HG03442 (cell line): Measurements from ENCODE around the gene WDR27.
"Not testable (repeated sequence)": the region's sequence is repeated elsewhere in the genome, so short reads cannot be mapped to it uniquely, and the experiment has no call there.

Experiments
- ATAC-seq: cut with Tn5 transposase; IDR thresholded peaks from one replicate; pipeline ENCODE4 v1.9.1; 2021; ENCODE audit warnings: mild to moderate bottlenecking, moderate library complexity; ENCODE audit not compliant: unreplicated experiment

Gene WDR27

GRCh38 chr6:169710009-169710408 lies 8.2 kb upstream of the WDR27 start:
- no peak for ATAC-seq

- peak; percentile 62 for ATAC-seq
Observed at GRCh38 chr6:169709293-169709692, 7.5 kb upstream of the WDR27 start.

DNA sequence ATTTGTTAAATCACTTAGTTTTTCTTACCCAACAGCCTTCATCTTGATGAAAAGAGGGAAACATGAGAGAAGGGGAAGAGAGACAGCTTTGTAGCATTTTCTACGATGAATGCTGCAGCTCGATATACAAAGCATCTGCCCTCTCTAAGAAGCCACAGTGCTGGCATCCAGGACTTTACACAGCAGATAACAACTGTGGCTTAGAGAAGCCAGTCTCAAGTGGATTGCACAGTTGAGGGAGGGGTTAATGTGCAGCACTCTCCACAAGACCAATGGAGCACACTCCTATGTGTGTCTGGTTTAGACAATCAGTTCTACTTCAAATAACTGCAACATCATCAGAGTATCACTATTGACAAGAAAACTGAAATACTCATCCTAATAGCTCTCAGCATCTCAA lies 5.9 kb upstream of the WDR27 start:
- ATAC-seq: no peak

- ATAC-seq: no peak
Observed at GRCh38 chr6:169702840-169703246, 1.0 kb upstream of the WDR27 start.

DNA sequence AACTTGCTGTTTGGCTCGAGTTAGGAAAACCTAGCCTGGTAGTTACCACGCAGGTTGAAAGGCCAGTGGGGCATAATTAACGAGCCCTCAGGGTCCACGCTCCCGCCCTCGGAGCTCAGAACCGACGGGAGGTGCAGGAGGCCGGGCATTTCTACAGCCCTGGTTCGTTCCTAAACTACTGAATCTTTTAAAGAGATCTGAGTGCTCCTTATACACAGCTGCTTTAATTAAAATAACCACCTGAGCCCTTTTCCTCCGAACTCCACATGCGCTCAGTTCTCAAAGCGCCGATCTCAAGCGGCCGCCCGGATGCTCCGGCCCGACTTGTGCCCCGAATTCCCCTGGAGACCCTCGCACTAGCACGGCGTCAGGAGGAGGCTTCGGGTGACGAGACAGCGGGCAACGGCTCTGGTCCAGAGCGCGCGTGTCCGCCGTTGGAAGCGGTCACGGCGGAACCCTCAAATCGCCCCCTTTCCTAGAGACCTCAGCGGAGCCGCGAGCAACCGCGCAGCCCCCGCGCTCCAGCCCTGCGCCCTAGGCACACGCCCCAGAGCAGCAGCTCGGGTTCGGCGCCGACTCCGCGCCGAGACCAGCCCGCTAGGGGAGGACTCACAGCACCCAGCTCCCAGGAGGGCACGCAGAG lies 397 bp downstream of the WDR27 start:
- ATAC-seq: no peak

- ATAC-seq: no peak
Observed at GRCh38 chr6:169700296-169700695, 1.5 kb downstream of the WDR27 start.

GRCh38 chr6:169697115-169697514 lies 4.7 kb downstream of the WDR27 start:
- not testable (repeated sequence) for ATAC-seq

DNA sequence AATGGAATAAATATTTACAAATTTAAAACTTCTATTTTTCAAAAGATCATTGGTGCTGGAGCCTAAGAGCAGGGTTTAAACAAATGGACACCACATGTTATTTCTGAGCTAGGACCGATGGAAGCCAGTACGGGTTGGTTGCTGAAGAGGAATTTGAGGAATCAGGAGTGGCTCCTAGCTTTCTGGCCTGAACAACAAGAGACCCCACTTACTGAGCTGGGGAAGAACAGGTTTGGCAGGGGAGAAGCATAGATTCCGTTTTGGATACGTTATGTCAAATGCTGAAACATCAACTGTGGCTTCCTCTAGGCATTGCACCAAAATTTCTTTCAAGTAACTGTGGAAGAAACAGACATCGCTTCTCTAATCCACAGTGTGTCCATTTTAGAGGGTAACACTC lies 6.7 kb downstream of the WDR27 start:
- no peak for ATAC-seq

- no peak for ATAC-seq
Observed at GRCh38 chr6:169692516-169692915, 9.3 kb downstream of the WDR27 start.

- no peak for ATAC-seq
Observed at GRCh38 chr6:169691260-169691659, 10.6 kb downstream of the WDR27 start.

DNA sequence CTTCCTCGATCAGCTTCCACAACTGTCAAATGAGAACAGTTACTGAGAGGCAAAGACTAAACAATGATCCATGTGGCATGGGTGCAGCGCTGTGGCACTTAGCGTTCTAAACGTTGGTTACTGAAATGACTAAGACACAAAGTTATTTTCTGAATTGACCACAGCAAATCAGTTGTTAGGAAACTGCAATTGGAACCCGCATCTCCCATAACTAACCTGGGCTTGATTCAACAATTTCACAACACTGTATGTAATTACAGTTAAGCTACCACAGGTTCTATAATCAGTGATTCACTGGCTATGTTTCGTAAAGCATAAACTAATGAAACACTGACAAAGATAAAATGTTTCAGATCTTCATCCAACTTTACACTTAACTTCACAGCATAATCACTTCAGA lies 12.5 kb downstream of the WDR27 start:
- no peak for ATAC-seq

DNA sequence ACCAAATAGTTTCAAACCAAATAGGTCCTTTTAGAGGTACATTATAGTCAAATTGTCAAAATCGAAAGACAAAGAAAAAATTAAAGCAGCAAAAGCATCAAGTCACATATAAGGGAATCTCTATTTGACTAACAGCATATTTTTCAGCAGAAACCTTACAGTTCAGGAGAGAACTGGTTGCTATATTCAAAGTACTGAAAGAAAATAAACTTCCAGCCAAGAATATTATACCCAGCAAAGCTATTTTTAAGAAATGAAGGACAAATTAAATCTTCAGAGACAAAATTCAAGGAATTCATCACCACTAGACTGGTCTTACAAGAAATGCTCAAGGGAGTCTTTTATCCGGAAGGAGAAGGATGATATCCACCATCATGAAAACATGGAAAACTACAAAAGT lies 16.0 kb downstream of the WDR27 start:
- ATAC-seq: no peak

DNA sequence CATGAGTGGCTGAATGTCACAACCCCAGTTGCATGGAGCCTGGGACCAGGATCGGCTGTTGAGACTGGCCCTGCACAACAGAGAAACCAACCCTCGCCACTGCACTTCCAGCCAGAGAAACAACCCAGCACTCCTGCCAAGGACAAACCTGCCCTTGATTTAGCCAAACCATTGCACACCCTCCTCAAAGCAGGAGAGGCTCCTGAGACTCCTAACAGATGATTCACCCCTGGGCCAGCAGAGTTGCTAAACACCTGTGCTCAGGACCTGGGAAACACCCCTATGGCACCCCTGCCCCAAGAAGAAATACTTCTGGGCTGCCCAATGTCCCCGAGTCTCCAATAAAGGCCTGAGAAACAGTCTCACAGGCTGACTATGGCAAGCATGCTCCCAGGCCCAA lies 17.8 kb downstream of the WDR27 start:
- ATAC-seq: no peak

- no peak for ATAC-seq
Observed at GRCh38 chr6:169678342-169678741, 23.5 kb downstream of the WDR27 start.

DNA sequence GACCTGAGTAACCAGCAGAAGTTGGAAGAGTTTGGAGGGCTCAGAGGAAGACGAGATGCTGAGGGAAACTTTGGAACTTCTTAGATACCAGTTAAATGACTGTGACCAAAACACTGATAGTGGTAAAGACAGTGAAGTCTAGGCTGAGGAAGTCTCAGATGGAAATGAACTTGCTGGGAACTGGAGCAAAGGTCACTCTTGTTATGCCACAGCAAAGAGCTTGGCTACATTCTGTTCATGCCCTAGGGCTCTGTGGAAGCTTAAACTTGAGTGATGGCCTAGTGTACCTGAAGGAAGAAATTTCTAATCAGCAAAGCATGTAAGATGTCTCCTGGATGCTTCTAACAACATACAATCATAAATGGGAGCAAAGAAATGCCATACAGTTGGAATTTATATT lies 24.7 kb downstream of the WDR27 start:
- no peak for ATAC-seq

GRCh38 chr6:169675011-169675410 lies 26.8 kb downstream of the WDR27 start:
- ATAC-seq: no peak

DNA sequence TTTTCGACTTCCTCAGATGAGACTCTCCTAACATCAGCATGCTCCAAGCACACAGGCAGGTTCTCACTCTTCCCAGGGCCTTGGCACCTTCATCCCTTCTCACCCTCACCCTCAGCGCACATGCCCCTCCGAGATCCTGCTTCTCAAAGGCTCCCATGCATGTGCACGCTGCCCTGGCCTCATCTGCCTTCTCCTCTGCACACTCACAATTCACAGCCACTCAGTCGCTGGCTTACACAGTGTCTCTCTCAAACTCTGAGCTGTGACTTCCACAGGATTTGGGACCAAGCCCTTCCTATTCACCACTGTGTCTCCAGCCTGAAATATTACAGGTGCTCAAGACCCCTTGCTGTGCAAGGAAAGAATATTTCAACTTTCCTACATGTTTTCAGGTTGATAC lies 30.3 kb downstream of the WDR27 start:
- no peak for ATAC-seq

GRCh38 chr6:169669889-169670288 lies 31.9 kb downstream of the WDR27 start:
- no peak for ATAC-seq

DNA sequence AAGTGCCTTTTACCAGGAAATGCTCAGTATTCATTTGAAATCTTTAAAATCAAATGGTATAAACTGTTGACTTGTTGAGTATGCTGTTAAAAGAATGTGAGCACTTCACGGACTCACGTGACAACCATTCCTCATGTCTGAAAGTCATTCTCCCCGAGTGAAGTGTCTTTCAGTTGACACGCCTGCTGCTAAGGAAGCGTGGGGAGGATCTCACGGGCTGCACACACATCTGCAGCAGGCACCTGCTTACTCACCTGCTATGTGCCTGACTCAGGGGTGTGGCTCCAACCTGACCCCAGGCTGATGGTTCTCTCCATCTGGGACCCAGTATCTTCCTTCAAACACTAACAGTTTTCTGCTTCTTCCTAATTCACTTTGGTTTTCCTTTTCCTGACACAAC lies 32.7 kb downstream of the WDR27 start:
- no peak for ATAC-seq

DNA sequence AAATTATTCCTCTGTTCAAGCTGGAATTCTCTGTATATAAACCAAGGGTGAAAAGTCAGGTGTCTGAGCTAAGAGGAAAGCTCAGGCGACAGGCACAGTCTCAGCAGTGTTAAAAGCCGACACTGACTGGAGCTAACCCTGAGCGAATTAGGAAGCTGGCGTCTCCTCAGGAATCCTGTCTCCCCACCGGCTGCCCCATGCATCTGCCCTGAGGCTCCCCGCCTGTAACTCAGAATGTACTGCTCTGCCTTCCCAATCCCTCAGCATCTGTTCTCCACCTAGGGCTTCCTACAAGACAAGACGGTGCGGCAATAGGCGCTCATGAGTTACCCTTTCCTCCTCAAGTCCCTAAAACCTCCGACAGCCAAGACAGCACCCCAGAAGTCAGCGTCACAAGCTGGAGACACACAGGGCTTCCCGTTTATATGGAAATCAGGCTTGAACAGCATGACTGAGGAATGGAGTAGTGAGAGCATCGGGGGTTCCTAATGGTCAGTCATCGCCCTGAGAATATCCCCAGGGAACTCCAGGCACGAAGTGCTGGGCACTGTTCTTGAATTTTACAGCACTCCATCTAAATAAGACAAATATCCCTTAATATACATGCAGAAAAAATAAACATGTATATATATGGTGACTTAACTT lies 33.5 kb downstream of the WDR27 start:
- ATAC-seq: no peak

DNA sequence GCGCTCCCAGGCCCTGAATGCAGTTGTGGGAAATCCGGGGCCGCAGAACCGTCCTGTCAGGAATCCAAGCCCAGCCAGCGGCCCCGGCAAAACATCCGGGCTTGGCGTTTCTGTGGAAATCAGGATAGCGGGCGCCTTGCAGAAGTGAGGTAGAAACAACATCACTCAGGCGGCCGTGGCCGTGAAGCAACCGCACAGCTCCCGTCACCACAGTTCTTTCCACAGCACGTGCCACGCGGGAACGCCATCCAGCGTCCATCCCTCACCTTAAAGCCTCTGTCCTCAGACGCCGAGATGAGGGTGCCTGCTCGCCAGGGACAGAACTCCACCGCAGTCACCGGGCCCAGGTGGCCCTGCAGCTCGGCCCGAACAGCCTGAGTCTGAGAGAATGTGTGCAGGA lies 34.1 kb downstream of the WDR27 start:
- no peak for ATAC-seq

- no peak for ATAC-seq
Observed at GRCh38 chr6:169666441-169666840, 35.4 kb downstream of the WDR27 start.

- no peak for ATAC-seq
Observed at GRCh38 chr6:169665289-169665688, 36.5 kb downstream of the WDR27 start.
